C4-2B (cell line): ENCODE measurements around the gene METAP2.

Experiments
- H3K27ac ChIP-seq: fragments of 450-650 bp; 2 replicates; pipeline ENCODE4 v1.5.1; 2017
- CTCF ChIP-seq: fragments of 450-650 bp; conservative IDR thresholded peaks from 2 replicates; pipeline ENCODE4 v1.5.1; 2017; ENCODE audit warnings: mild to moderate bottlenecking
- ZFX ChIP-seq: fragments of 450-650 bp; IDR thresholded peaks from 2 replicates; pipeline ENCODE4 v1.6.1; 2017

Gene METAP2

GRCh38 chr12:95538006-95538405 lies 64.1 kb downstream of the METAP2 start:
- H3K27ac ChIP-seq: no peak overlapping the region
- TF ChIP-seq CTCF: no peak
- TF ChIP-seq ZFX: no peak

GRCh38 chr12:95538656-95539055 lies 64.7 kb downstream of the METAP2 start:
- H3K27ac ChIP-seq: no peak overlapping the region
- TF ChIP-seq CTCF: no peak
- TF ChIP-seq ZFX: no peak

GRCh38 chr12:95541436-95541835 lies 67.5 kb downstream of the METAP2 start:
- no peak overlapping the region for H3K27ac ChIP-seq

DNA sequence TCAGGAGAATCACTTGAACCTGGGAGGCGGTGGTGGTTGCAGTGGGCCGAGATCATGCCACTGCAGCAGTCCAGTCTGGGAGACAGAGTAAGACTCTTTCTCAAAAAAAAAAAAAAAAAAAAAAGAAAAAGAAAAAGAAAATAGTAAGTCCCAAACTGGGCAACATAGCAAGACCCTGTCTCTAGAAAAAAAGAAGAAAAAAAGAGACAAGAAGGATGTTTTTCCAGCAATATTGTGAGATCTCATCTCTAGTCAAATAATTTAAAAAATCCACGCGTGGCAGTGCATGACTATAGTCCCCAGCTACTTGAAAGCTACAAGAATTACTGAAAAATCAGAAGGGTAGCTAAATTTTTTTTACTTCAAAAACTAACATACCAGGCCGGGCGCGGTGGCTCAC lies 69.4 kb downstream of the METAP2 start:
- no peak for TF ChIP-seq CTCF
- TF ChIP-seq ZFX: no peak
- no peak overlapping the region for H3K27ac ChIP-seq

More at GRCh38 chr12:95541436-95541835, 67.5 kb downstream of the METAP2 start:
- TF ChIP-seq ZFX: no peak
- no peak for TF ChIP-seq CTCF

GRCh38 chr12:95544756-95545155 lies 70.8 kb downstream of the METAP2 start:
- H3K27ac ChIP-seq: no peak overlapping the region
- TF ChIP-seq ZFX (no peak), CTCF (no peak)

DNA sequence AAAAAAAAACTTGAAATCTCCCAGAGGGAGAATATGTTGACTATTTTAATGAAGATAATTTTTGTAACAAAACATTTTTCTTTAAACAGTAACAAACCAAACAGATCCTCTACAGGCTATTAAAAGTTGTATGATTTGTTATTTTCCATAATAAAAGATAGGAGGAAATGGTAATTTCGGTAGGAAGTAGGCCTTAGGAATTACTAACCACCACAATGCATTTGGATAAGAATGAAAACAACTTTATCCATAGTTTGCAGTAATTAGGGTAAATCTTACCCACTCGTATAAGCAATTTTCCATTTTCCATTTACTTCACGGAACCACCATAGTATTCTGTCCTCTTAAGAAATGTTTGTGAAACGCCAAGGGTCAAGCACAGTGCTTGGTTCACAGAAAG lies 71.4 kb downstream of the METAP2 start:
- H3K27ac ChIP-seq: no peak overlapping the region

GRCh38 chr12:95545731-95546490 lies 72.0 kb downstream of the METAP2 start:
- TF ChIP-seq ZFX (no peak), CTCF (no peak)
- no peak overlapping the region for H3K27ac ChIP-seq

More for the DNA sequence above, 71.4 kb downstream of the METAP2 start:
- TF ChIP-seq CTCF: no peak
- TF ChIP-seq ZFX: no peak
